Large intestine (tissue), 3 donors: ENCODE results near the gene PSMG3. TPM values are rescaled to one million over a fixed set of nuclear protein-coding genes. Genes with fewer than 3 reads are reported as not detected.
"Not testable (repeated sequence)": the region's sequence is repeated elsewhere in the genome, so short reads cannot be mapped to it uniquely, and the experiment has no call there.

Source experiments
- DNase-seq, 2 donors: peaks; one replicate each; pipeline versions ENCODE4 v3.0.0 to v3.0.0-alpha.2; 2013
- H3K27ac ChIP-seq: one replicate; pipeline ENCODE4 v1.5.1; 2013; ENCODE audit warnings: low read length
- H3K27me3 ChIP-seq: 2 replicates; pipeline ENCODE4 v1.6.1; 2013; ENCODE audit warnings: low read length; ENCODE audit not compliant: control insufficient read depth, insufficient read depth
- H3K36me3 ChIP-seq: 2 replicates; pipeline ENCODE4 v1.6.1; 2013; ENCODE audit warnings: low read length; ENCODE audit not compliant: control insufficient read depth, insufficient read depth
- H3K4me1 ChIP-seq: one replicate; pipeline ENCODE4 v1.6.1; 2013; ENCODE audit warnings: low read length; ENCODE audit not compliant: control insufficient read depth, insufficient read depth
- H3K4me3 ChIP-seq: one replicate; pipeline ENCODE4 v1.5.1; 2013; ENCODE audit warnings: low read length
- H3K9me3 ChIP-seq: one replicate; pipeline ENCODE4 v1.6.1; 2013; ENCODE audit warnings: mild to moderate bottlenecking, low read depth, low read length, moderate library complexity; ENCODE audit not compliant: control insufficient read depth
- WGBS: methylation state at CpG from one replicate; pipeline ENCODE4 v1.1.5; 2013; ENCODE audit warnings: low lambda C conversion rate; ENCODE audit not compliant: insufficient coverage; 5-methylcytosine and 5-hydroxymethylcytosine counted together
- polyA plus RNA-seq: library from polyadenylated mRNA; unstranded; fragments of 120-200 nt; gene quantifications from one replicate; pipeline ENCODE4 v1.2.1, GENCODE V29; 2013

Gene PSMG3
- polyA plus RNA-seq, 1 donor = 31.7 TPM

GRCh38 chr7:1590887-1591286 is 21.1 kb upstream of the PSMG3 start:
- Histone ChIP-seq H3K27ac (no peak overlapping the region), H3K36me3 (no peaks in the 10 kb centered on the region), H3K9me3 (no peaks in the 10 kb centered on the region), H3K4me3 (no peak overlapping the region), H3K27me3 (peaks cover 21% of the 10 kb centered on the region), H3K4me1 (no peaks in the 10 kb centered on the region)
- DNase-seq = no peak
- no CpG with 5 or more reads among the region's 9 CpGs for WGBS

GRCh38 chr7:1590476-1590875 is 20.6 kb upstream of the PSMG3 start:
- DNase-seq = no peak
- Histone ChIP-seq H3K9me3 (no peaks in the 10 kb centered on the region), H3K27me3 (peaks cover 21% of the 10 kb centered on the region), H3K4me1 (no peaks in the 10 kb centered on the region), H3K4me3 (no peak overlapping the region), H3K27ac (no peak overlapping the region), H3K36me3 (no peaks in the 10 kb centered on the region)
- WGBS = no CpG with 5 or more reads among the region's 6 CpGs

- H3K4me1 ChIP-seq = no peaks in the 10 kb centered on the region
- H3K36me3 ChIP-seq = no peaks in the 10 kb centered on the region
- DNase-seq = no peak
- no peaks in the 10 kb centered on the region for H3K9me3 ChIP-seq
- no CpG with 5 or more reads among the region's 1 CpG for WGBS
- peaks cover 21% of the 10 kb centered on the region for H3K27me3 ChIP-seq
- no peak overlapping the region for H3K27ac ChIP-seq
- no peak overlapping the region for H3K4me3 ChIP-seq
Measured at GRCh38 chr7:1588978-1589377, 19.1 kb upstream of the PSMG3 start.

GRCh38 chr7:1587738-1588137 is 17.9 kb upstream of the PSMG3 start:
- Histone ChIP-seq H3K27me3 (peaks cover 21% of the 10 kb centered on the region), H3K4me3 (no peak overlapping the region), H3K36me3 (no peaks in the 10 kb centered on the region), H3K9me3 (no peaks in the 10 kb centered on the region), H3K4me1 (no peaks in the 10 kb centered on the region), H3K27ac (no peak overlapping the region)
- no peak for DNase-seq
- no CpG with 5 or more reads among the region's 12 CpGs for WGBS

GRCh38 chr7:1586827-1587705 is 17.2 kb upstream of the PSMG3 start:
- no peaks in the 10 kb centered on the region for H3K4me1 ChIP-seq
- no peak overlapping the region for H3K27ac ChIP-seq
- H3K4me3 ChIP-seq = no peak overlapping the region
- H3K9me3 ChIP-seq = no peaks in the 10 kb centered on the region
- DNase-seq = no peak
- peaks cover 14% of the 10 kb centered on the region for H3K27me3 ChIP-seq
- WGBS = 100% methylated on average over 2 of the region's 42 CpGs
- H3K36me3 ChIP-seq = no peaks in the 10 kb centered on the region

GRCh38 chr7:1586126-1586826 is 16.4 kb upstream of the PSMG3 start:
- H3K4me1 ChIP-seq = no peaks in the 10 kb centered on the region
- peaks cover 8% of the 10 kb centered on the region for H3K27me3 ChIP-seq
- DNase-seq = no peak
- H3K27ac ChIP-seq = no peak overlapping the region
- H3K36me3 ChIP-seq = no peaks in the 10 kb centered on the region
- H3K9me3 ChIP-seq = no peaks in the 10 kb centered on the region
- H3K4me3 ChIP-seq = no peak overlapping the region
- no CpG with 5 or more reads among the region's 34 CpGs for WGBS

GRCh38 chr7:1585142-1585981 is 15.5 kb upstream of the PSMG3 start:
- Histone ChIP-seq H3K36me3 (no peaks in the 10 kb centered on the region), H3K4me1 (no peaks in the 10 kb centered on the region), H3K4me3 (no peak overlapping the region), H3K27ac (no peak overlapping the region), H3K9me3 (no peaks in the 10 kb centered on the region), H3K27me3 (peaks cover under 1% of the 10 kb centered on the region)
- WGBS = no CpG with 5 or more reads among the region's 37 CpGs
- no peak for DNase-seq

GRCh38 chr7:1584700-1585099 is 14.9 kb upstream of the PSMG3 start:
- H3K9me3 ChIP-seq = no peaks in the 10 kb centered on the region

GRCh38 chr7:1583241-1583930 is 13.6 kb upstream of the PSMG3 start:
- H3K36me3 ChIP-seq, DNase-seq, H3K27ac ChIP-seq, H3K4me1 ChIP-seq, H3K27me3 ChIP-seq, H3K4me3 ChIP-seq, H3K9me3 ChIP-seq: not testable (repeated sequence)
- WGBS = no CpG with 5 or more reads among the region's 19 CpGs

More at GRCh38 chr7:1584700-1585099, 14.9 kb upstream of the PSMG3 start:
- H3K4me3 ChIP-seq = no peak overlapping the region
- no CpG with 5 or more reads among the region's 18 CpGs for WGBS
- no peaks in the 10 kb centered on the region for H3K36me3 ChIP-seq
- no peaks in the 10 kb centered on the region for H3K27me3 ChIP-seq
- no peaks in the 10 kb centered on the region for H3K4me1 ChIP-seq
- H3K27ac ChIP-seq = no peak overlapping the region
- DNase-seq = no peak
